Stimulated activated CD4-positive, alpha-beta T cell treated with anti-CD3 and anti-CD28 coated beads, TNF-alpha, amount 100 ng/mL, for 24 hours (primary cell): ENCODE results near the gene CCL16.
"Not testable (repeated sequence)": the region's sequence is repeated elsewhere in the genome, so short reads cannot be mapped to it uniquely, and the experiment has no call there.

ENCODE experiments used
- DNase-seq, 3 experiments: peaks; one replicate each; pipeline ENCODE4 v3.0.0-alpha.2; 2020; ENCODE audit warnings: low read depth in 3 of 3

Gene CCL16

GRCh38 chr17:35938492-35938891 lies 42.8 kb downstream of the CCL16 start:
- not testable (repeated sequence) for DNase-seq

GRCh38 chr17:35936063-35936462 lies 45.2 kb downstream of the CCL16 start:
- DNase-seq, result no peak

GRCh38 chr17:35934760-35935159 lies 46.5 kb downstream of the CCL16 start:
- DNase-seq, result no peak

- DNase-seq, result no peak
Observed at GRCh38 chr17:35932586-35932985, 48.7 kb downstream of the CCL16 start.

GRCh38 chr17:35931794-35932425 lies 49.4 kb downstream of the CCL16 start:
- no peak for DNase-seq

GRCh38 chr17:35930211-35931065 lies 50.9 kb downstream of the CCL16 start, which contains the start of gene RDM1:
RDM1 (minus strand) TSS chr17:35930773; CDS start chr17:35930727, 46 bp downstream.
- DNase-seq, result peak; percentile 58 to 90 (median 74)

GRCh38 chr17:35927714-35928113 lies 53.6 kb downstream of the CCL16 start:
- no peak for DNase-seq
